GM12875 (cell line): ENCODE results near the gene CCDC3.

Experiments
- H3K4me3 ChIP-seq: one replicate; pipeline ENCODE4 v1.5.1; 2011; ENCODE audit warnings: low read depth, low read length, control low read depth
- CTCF ChIP-seq: IDR thresholded peaks from 2 replicates; pipeline ENCODE4 v1.5.1; 2011; ENCODE audit warnings: low read depth, mild to moderate bottlenecking, control low read depth, inconsistent platforms, low read length, moderate library complexity, borderline replicate concordance; ENCODE audit not compliant: insufficient read depth

Gene CCDC3

GRCh38 chr10:12897278-12897677 lies 104.2 kb downstream of the CCDC3 start:
- H3K4me3 ChIP-seq, result no peak overlapping the region
- TF ChIP-seq CTCF, result no peak

GRCh38 chr10:12896251-12896650 lies 105.3 kb downstream of the CCDC3 start:
- H3K4me3 ChIP-seq, result no peak overlapping the region
- no peak for TF ChIP-seq CTCF

GRCh38 chr10:12892924-12893323 lies 108.6 kb downstream of the CCDC3 start:
- no peak overlapping the region for H3K4me3 ChIP-seq
- no peak for TF ChIP-seq CTCF

GRCh38 chr10:12890958-12891357 lies 110.6 kb downstream of the CCDC3 start:
- no peak overlapping the region for H3K4me3 ChIP-seq
- no peak for TF ChIP-seq CTCF

GRCh38 chr10:12888470-12888869 lies 113.0 kb downstream of the CCDC3 start:
- no peak overlapping the region for H3K4me3 ChIP-seq
- TF ChIP-seq CTCF, result no peak

- H3K4me3 ChIP-seq, result no peak overlapping the region
- TF ChIP-seq CTCF, result no peak
These were observed 113.7 kb downstream of the CCDC3 start for GRCh38 chr10:12887780-12888179.

- H3K4me3 ChIP-seq, result no peak overlapping the region
- no peak for TF ChIP-seq CTCF
These were observed 116.7 kb downstream of the CCDC3 start for GRCh38 chr10:12884851-12885250.
